WTC11 (cell line): ENCODE measurements around the gene SUPV3L1. TPM values are rescaled to one million over a fixed set of nuclear protein-coding genes. Genes with fewer than 3 reads are reported as not detected.

ENCODE experiments used
- ATAC-seq: fragments of 200-7000 bp; cut with Tn5 transposase; 2 replicates; pipeline ENCODE4 v1.10.0; 2021; ENCODE audit warnings: mild to moderate bottlenecking, moderate library complexity
- CTCF ChIA-PET: fragments of 300-600 bp; sonication (Branson Sonifier 250); formaldehyde crosslinking; loops from one replicate; lab custom pipeline; 2021; ENCODE audit warnings: antibody characterized with exemption; lab: Charles Lee
- POLR2A ChIA-PET: fragments of 350-600 bp; sonication (Branson Sonifier 250); formaldehyde crosslinking; loops from one replicate; lab custom pipeline; 2021; ENCODE audit warnings: antibody characterized with exemption; lab: Charles Lee
- DNase-seq: peaks from one replicate; pipeline ENCODE4 v3.0.0; 2021; ENCODE audit warnings: low spot score
- H3K27ac Mint-ChIP-seq: 2 replicates; pipeline ENCODE4 v1.8.0; 2021; ENCODE audit warnings: mixed read lengths
- H3K27me3 Mint-ChIP-seq: 2 replicates; pipeline ENCODE4 v1.8.0; 2021; ENCODE audit warnings: low read depth, mild to moderate bottlenecking, moderate library complexity, mixed read lengths
- H3K36me3 Mint-ChIP-seq: 2 replicates; pipeline ENCODE4 v1.8.0; 2021; ENCODE audit warnings: mixed read lengths
- H3K4me1 Mint-ChIP-seq: 2 replicates; pipeline ENCODE4 v1.8.0; 2022; ENCODE audit warnings: mixed read lengths
- H3K4me3 Mint-ChIP-seq: 2 replicates; pipeline ENCODE4 v1.8.0; 2021; ENCODE audit warnings: mild to moderate bottlenecking, moderate library complexity, mixed read lengths
- H3K9me3 Mint-ChIP-seq: 2 replicates; pipeline ENCODE4 v1.8.0; 2021; ENCODE audit warnings: mixed read lengths
- CREB1 ChIP-seq: sonication (generic); formaldehyde crosslinking; IDR thresholded peaks from 2 replicates; pipeline ENCODE4 v1.8.0; 2023; ENCODE audit warnings: mild to moderate bottlenecking, missing genetic modification reagents
- ESRRA ChIP-seq: sonication (generic); formaldehyde crosslinking; IDR thresholded peaks from 2 replicates; pipeline ENCODE4 v1.8.1; 2022; ENCODE audit warnings: mild to moderate bottlenecking, missing genetic modification reagents, borderline replicate concordance
- ETV6 ChIP-seq: sonication (generic); formaldehyde crosslinking; IDR thresholded peaks from 2 replicates; pipeline ENCODE4 v1.8.1; 2022; ENCODE audit warnings: mild to moderate bottlenecking, missing genetic modification reagents
- FOXK1 ChIP-seq: sonication (generic); formaldehyde crosslinking; IDR thresholded peaks from 2 replicates; pipeline ENCODE4 v1.8.0; 2022; ENCODE audit warnings: mild to moderate bottlenecking, moderate library complexity, missing genetic modification reagents
- FOXP1 ChIP-seq: sonication (generic); formaldehyde crosslinking; IDR thresholded peaks from 2 replicates; pipeline ENCODE4 v1.8.0; 2022; ENCODE audit warnings: missing genetic modification reagents, mild to moderate bottlenecking, moderate library complexity, borderline replicate concordance
- GTF2I ChIP-seq: fragments of 250-450 bp; sonication (Bioruptor Pico); conservative IDR thresholded peaks from 2 replicates; pipeline ENCODE4 v1.4.0; 2021; ENCODE audit warnings: mild to moderate bottlenecking
- NFE2L1 ChIP-seq: sonication (generic); formaldehyde crosslinking; IDR thresholded peaks from 2 replicates; pipeline ENCODE4 v1.8.1; 2023; ENCODE audit warnings: missing genetic modification reagents
- NR2C2 ChIP-seq: sonication (generic); formaldehyde crosslinking; IDR thresholded peaks from 2 replicates; pipeline ENCODE4 v1.8.0; 2022; ENCODE audit warnings: mild to moderate bottlenecking, missing genetic modification reagents
- PRRX2 ChIP-seq: fragments of 250-450 bp; sonication (Bioruptor Pico); IDR thresholded peaks from 2 replicates; pipeline ENCODE4 v1.8.0; 2021; ENCODE audit warnings: mild to moderate bottlenecking
- TEAD1 ChIP-seq: sonication (generic); formaldehyde crosslinking; IDR thresholded peaks from 2 replicates; pipeline ENCODE4 v1.8.0; 2022; ENCODE audit warnings: mild to moderate bottlenecking, missing genetic modification reagents
- ZBTB21 ChIP-seq: sonication (generic); formaldehyde crosslinking; IDR thresholded peaks from 2 replicates; pipeline ENCODE4 v1.8.1; 2023; ENCODE audit warnings: mild to moderate bottlenecking, missing genetic modification reagents, borderline replicate concordance
- ZNF423 ChIP-seq: fragments of 250-450 bp; sonication (Bioruptor Pico); IDR thresholded peaks from 2 replicates; pipeline ENCODE4 v2.1.2; 2022; ENCODE audit warnings: mild to moderate bottlenecking, moderate library complexity
- total RNA-seq: library from RNA; stranded (reverse); gene quantifications from 3 replicates; pipeline ENCODE4 v1.2.3, GENCODE V29; 2021
- TF ChIP-seq, protein P1 (sequence below): sonication (generic); formaldehyde crosslinking; IDR thresholded peaks from 2 replicates; pipeline ENCODE4 v1.8.0; 2022; ENCODE audit warnings: mild to moderate bottlenecking, missing genetic modification reagents
- TF ChIP-seq, protein P2 (sequence below): fragments of 250-450 bp; sonication (Bioruptor Pico); IDR thresholded peaks from 2 replicates; pipeline ENCODE4 v1.9.0; 2021; ENCODE audit warnings: mild to moderate bottlenecking
- TF ChIP-seq, protein P3 (sequence below): fragments of 250-450 bp; sonication (Bioruptor Pico); IDR thresholded peaks from 2 replicates; pipeline ENCODE4 v1.9.0; 2021; ENCODE audit warnings: mild to moderate bottlenecking, borderline replicate concordance
- TF ChIP-seq, protein P4 (sequence below): sonication (generic); formaldehyde crosslinking; IDR thresholded peaks from 2 replicates; pipeline ENCODE4 v1.8.1; 2023; ENCODE audit warnings: mild to moderate bottlenecking, missing genetic modification reagents, moderate library complexity
- TF ChIP-seq, protein P5 (sequence below): sonication (generic); formaldehyde crosslinking; conservative IDR thresholded peaks from 2 replicates; pipeline ENCODE4 v1.8.1; 2023; ENCODE audit warnings: mild to moderate bottlenecking, low read depth, missing genetic modification reagents, moderate library complexity
- TF ChIP-seq, protein P6 (sequence below): sonication (generic); formaldehyde crosslinking; IDR thresholded peaks from 2 replicates; pipeline ENCODE4 v1.8.0; 2023; ENCODE audit warnings: mild to moderate bottlenecking, missing genetic modification reagents
- TF ChIP-seq, protein P7 (sequence below): sonication (generic); formaldehyde crosslinking; IDR thresholded peaks from 2 replicates; pipeline ENCODE4 v1.8.1; 2023; ENCODE audit warnings: mild to moderate bottlenecking, missing genetic modification reagents, borderline replicate concordance
- TF ChIP-seq, protein P8 (sequence below): sonication (generic); formaldehyde crosslinking; IDR thresholded peaks from 2 replicates; pipeline ENCODE4 v1.8.0; 2022; ENCODE audit warnings: mild to moderate bottlenecking, missing genetic modification reagents

The SUPV3L1 gene
- total RNA-seq, 1 experiment from 2014 or later, result 41.2 TPM

DNA sequence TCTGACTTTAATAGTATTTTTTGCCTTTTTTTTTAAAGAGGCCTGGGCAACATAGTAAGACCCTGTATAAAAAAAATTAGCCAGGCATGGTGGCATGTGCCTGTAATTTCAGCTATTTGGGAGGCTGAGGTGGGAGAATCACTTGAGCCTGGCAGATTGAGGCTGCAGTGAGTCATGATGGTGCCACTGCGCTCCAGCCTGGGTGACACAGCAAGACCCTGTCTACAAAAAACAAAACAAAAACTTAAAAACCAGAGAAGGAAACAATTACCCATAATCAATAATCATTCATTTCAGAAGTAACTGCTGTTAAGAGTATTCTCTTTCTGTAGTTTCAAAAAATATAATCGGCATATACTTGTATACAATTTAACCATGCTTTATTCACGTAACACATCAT is 28.1 kb upstream of the SUPV3L1 start:
- Mint-ChIP-seq H3K4me3 (no peak overlapping the region), H3K36me3 (no peaks in the 10 kb centered on the region), H3K27ac (no peak overlapping the region), H3K27me3 (no peaks in the 10 kb centered on the region), H3K4me1 (no peaks in the 10 kb centered on the region), H3K9me3 (no peaks in the 10 kb centered on the region)
- DNase-seq (no peak), ATAC-seq (no peak)
- ChIA-PET POLR2A (interaction anchor here (0.6 kb wide), 1 partner anchor 708 kb away, joined by 3 read pairs; no protein-coding TSS in a partner anchor), CTCF (interaction anchor here (0.8 kb wide), 1 partner anchor 256 kb away, joined by 3 read pairs; no protein-coding TSS in a partner anchor)
- TF ChIP-seq CREB1 (CRISPR knock-in tag) (no peak), NFE2L1 (no peak), TEAD1 (no peak), ETV6 (CRISPR knock-in tag) (no peak), ZBTB21 (CRISPR knock-in tag) (no peak), ESRRA (CRISPR knock-in tag) (no peak), FOXP1 (CRISPR knock-in tag) (no peak), ZNF423 (CRISPR knock-in tag) (no peak), NR2C2 (no peak), GTF2I (CRISPR knock-in tag) (no peak), FOXK1 (no peak), PRRX2 (no peak)
- TF ChIP-seq, protein P1, sequence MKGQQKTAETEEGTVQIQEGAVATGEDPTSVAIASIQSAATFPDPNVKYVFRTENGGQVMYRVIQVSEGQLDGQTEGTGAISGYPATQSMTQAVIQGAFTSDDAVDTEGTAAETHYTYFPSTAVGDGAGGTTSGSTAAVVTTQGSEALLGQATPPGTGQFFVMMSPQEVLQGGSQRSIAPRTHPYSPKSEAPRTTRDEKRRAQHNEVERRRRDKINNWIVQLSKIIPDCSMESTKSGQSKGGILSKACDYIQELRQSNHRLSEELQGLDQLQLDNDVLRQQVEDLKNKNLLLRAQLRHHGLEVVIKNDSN (CRISPR knock-in tag), result no peak
- TF ChIP-seq, protein P2, sequence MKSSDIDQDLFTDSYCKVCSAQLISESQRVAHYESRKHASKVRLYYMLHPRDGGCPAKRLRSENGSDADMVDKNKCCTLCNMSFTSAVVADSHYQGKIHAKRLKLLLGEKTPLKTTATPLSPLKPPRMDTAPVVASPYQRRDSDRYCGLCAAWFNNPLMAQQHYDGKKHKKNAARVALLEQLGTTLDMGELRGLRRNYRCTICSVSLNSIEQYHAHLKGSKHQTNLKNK, result no peak
- TF ChIP-seq, protein P3, sequence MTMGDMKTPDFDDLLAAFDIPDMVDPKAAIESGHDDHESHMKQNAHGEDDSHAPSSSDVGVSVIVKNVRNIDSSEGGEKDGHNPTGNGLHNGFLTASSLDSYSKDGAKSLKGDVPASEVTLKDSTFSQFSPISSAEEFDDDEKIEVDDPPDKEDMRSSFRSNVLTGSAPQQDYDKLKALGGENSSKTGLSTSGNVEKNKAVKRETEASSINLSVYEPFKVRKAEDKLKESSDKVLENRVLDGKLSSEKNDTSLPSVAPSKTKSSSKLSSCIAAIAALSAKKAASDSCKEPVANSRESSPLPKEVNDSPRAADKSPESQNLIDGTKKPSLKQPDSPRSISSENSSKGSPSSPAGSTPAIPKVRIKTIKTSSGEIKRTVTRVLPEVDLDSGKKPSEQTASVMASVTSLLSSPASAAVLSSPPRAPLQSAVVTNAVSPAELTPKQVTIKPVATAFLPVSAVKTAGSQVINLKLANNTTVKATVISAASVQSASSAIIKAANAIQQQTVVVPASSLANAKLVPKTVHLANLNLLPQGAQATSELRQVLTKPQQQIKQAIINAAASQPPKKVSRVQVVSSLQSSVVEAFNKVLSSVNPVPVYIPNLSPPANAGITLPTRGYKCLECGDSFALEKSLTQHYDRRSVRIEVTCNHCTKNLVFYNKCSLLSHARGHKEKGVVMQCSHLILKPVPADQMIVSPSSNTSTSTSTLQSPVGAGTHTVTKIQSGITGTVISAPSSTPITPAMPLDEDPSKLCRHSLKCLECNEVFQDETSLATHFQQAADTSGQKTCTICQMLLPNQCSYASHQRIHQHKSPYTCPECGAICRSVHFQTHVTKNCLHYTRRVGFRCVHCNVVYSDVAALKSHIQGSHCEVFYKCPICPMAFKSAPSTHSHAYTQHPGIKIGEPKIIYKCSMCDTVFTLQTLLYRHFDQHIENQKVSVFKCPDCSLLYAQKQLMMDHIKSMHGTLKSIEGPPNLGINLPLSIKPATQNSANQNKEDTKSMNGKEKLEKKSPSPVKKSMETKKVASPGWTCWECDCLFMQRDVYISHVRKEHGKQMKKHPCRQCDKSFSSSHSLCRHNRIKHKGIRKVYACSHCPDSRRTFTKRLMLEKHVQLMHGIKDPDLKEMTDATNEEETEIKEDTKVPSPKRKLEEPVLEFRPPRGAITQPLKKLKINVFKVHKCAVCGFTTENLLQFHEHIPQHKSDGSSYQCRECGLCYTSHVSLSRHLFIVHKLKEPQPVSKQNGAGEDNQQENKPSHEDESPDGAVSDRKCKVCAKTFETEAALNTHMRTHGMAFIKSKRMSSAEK (CRISPR knock-in tag), result no peak
- TF ChIP-seq, protein P4, sequence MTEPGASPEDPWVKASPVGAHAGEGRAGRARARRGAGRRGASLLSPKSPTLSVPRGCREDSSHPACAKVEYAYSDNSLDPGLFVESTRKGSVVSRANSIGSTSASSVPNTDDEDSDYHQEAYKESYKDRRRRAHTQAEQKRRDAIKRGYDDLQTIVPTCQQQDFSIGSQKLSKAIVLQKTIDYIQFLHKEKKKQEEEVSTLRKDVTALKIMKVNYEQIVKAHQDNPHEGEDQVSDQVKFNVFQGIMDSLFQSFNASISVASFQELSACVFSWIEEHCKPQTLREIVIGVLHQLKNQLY (CRISPR knock-in tag), result no peak
- TF ChIP-seq, protein P5, sequence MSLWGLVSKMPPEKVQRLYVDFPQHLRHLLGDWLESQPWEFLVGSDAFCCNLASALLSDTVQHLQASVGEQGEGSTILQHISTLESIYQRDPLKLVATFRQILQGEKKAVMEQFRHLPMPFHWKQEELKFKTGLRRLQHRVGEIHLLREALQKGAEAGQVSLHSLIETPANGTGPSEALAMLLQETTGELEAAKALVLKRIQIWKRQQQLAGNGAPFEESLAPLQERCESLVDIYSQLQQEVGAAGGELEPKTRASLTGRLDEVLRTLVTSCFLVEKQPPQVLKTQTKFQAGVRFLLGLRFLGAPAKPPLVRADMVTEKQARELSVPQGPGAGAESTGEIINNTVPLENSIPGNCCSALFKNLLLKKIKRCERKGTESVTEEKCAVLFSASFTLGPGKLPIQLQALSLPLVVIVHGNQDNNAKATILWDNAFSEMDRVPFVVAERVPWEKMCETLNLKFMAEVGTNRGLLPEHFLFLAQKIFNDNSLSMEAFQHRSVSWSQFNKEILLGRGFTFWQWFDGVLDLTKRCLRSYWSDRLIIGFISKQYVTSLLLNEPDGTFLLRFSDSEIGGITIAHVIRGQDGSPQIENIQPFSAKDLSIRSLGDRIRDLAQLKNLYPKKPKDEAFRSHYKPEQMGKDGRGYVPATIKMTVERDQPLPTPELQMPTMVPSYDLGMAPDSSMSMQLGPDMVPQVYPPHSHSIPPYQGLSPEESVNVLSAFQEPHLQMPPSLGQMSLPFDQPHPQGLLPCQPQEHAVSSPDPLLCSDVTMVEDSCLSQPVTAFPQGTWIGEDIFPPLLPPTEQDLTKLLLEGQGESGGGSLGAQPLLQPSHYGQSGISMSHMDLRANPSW, result no peak
- TF ChIP-seq, protein P6, sequence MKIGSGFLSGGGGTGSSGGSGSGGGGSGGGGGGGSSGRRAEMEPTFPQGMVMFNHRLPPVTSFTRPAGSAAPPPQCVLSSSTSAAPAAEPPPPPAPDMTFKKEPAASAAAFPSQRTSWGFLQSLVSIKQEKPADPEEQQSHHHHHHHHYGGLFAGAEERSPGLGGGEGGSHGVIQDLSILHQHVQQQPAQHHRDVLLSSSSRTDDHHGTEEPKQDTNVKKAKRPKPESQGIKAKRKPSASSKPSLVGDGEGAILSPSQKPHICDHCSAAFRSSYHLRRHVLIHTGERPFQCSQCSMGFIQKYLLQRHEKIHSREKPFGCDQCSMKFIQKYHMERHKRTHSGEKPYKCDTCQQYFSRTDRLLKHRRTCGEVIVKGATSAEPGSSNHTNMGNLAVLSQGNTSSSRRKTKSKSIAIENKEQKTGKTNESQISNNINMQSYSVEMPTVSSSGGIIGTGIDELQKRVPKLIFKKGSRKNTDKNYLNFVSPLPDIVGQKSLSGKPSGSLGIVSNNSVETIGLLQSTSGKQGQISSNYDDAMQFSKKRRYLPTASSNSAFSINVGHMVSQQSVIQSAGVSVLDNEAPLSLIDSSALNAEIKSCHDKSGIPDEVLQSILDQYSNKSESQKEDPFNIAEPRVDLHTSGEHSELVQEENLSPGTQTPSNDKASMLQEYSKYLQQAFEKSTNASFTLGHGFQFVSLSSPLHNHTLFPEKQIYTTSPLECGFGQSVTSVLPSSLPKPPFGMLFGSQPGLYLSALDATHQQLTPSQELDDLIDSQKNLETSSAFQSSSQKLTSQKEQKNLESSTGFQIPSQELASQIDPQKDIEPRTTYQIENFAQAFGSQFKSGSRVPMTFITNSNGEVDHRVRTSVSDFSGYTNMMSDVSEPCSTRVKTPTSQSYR (CRISPR knock-in tag), result no peak
- TF ChIP-seq, protein P7, sequence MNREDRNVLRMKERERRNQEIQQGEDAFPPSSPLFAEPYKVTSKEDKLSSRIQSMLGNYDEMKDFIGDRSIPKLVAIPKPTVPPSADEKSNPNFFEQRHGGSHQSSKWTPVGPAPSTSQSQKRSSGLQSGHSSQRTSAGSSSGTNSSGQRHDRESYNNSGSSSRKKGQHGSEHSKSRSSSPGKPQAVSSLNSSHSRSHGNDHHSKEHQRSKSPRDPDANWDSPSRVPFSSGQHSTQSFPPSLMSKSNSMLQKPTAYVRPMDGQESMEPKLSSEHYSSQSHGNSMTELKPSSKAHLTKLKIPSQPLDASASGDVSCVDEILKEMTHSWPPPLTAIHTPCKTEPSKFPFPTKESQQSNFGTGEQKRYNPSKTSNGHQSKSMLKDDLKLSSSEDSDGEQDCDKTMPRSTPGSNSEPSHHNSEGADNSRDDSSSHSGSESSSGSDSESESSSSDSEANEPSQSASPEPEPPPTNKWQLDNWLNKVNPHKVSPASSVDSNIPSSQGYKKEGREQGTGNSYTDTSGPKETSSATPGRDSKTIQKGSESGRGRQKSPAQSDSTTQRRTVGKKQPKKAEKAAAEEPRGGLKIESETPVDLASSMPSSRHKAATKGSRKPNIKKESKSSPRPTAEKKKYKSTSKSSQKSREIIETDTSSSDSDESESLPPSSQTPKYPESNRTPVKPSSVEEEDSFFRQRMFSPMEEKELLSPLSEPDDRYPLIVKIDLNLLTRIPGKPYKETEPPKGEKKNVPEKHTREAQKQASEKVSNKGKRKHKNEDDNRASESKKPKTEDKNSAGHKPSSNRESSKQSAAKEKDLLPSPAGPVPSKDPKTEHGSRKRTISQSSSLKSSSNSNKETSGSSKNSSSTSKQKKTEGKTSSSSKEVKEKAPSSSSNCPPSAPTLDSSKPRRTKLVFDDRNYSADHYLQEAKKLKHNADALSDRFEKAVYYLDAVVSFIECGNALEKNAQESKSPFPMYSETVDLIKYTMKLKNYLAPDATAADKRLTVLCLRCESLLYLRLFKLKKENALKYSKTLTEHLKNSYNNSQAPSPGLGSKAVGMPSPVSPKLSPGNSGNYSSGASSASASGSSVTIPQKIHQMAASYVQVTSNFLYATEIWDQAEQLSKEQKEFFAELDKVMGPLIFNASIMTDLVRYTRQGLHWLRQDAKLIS (CRISPR knock-in tag), result no peak
- TF ChIP-seq, protein P8, sequence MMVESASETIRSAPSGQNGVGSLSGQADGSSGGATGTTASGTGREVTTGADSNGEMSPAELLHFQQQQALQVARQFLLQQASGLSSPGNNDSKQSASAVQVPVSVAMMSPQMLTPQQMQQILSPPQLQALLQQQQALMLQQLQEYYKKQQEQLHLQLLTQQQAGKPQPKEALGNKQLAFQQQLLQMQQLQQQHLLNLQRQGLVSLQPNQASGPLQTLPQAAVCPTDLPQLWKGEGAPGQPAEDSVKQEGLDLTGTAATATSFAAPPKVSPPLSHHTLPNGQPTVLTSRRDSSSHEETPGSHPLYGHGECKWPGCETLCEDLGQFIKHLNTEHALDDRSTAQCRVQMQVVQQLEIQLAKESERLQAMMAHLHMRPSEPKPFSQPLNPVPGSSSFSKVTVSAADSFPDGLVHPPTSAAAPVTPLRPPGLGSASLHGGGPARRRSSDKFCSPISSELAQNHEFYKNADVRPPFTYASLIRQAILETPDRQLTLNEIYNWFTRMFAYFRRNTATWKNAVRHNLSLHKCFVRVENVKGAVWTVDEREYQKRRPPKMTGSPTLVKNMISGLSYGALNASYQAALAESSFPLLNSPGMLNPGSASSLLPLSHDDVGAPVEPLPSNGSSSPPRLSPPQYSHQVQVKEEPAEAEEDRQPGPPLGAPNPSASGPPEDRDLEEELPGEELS (CRISPR knock-in tag), result no peak
